Activated CD4-positive, alpha-beta T cell treated with anti-CD3 and anti-CD28 coated beads for 48 hours (primary cell): ENCODE data around the gene AGBL1.

Source experiments
- DNase-seq: peaks from one replicate; pipeline ENCODE4 v3.0.0-alpha.2; 2020

AGBL1 gene

GRCh38 chr15:86538141-86538540 lies 458.5 kb downstream of the AGBL1 start:
- no peak for DNase-seq

GRCh38 chr15:86540840-86541467 lies 461.3 kb downstream of the AGBL1 start:
- DNase-seq = no peak

- DNase-seq = no peak
These were observed 461.9 kb downstream of the AGBL1 start for GRCh38 chr15:86541540-86541939.

- no peak for DNase-seq
These were observed 470.4 kb downstream of the AGBL1 start for GRCh38 chr15:86550075-86550474.

- DNase-seq = no peak
These were observed 473.4 kb downstream of the AGBL1 start for GRCh38 chr15:86553108-86553507.

- no peak for DNase-seq
These were observed 475.4 kb downstream of the AGBL1 start for GRCh38 chr15:86555098-86555497.

- no peak for DNase-seq
These were observed 476.3 kb downstream of the AGBL1 start for GRCh38 chr15:86555939-86556338.

- DNase-seq = no peak
These were observed 476.8 kb downstream of the AGBL1 start for GRCh38 chr15:86556396-86557017.

GRCh38 chr15:86557018-86557550 lies 477.4 kb downstream of the AGBL1 start:
- DNase-seq = no peak

- no peak for DNase-seq
These were observed 478.6 kb downstream of the AGBL1 start for GRCh38 chr15:86558252-86558651.

- no peak for DNase-seq
These were observed 479.0 kb downstream of the AGBL1 start for GRCh38 chr15:86558686-86559085.

- DNase-seq = no peak
These were observed 488.7 kb downstream of the AGBL1 start for GRCh38 chr15:86568378-86568777.

GRCh38 chr15:86570738-86571137 lies 491.1 kb downstream of the AGBL1 start:
- DNase-seq = no peak

GRCh38 chr15:86571873-86572272 lies 492.2 kb downstream of the AGBL1 start:
- no peak for DNase-seq

GRCh38 chr15:86572368-86572841 lies 492.7 kb downstream of the AGBL1 start:
- no peak for DNase-seq

GRCh38 chr15:86573476-86573875 lies 493.8 kb downstream of the AGBL1 start:
- DNase-seq = no peak

- DNase-seq = no peak
These were observed 508.7 kb downstream of the AGBL1 start for GRCh38 chr15:86588413-86588812.

- DNase-seq = no peak
These were observed 510.8 kb downstream of the AGBL1 start for GRCh38 chr15:86590461-86590860.

- no peak for DNase-seq
These were observed 511.5 kb downstream of the AGBL1 start for GRCh38 chr15:86591158-86591557.

- DNase-seq = no peak
These were observed 512.5 kb downstream of the AGBL1 start for GRCh38 chr15:86591994-86592735.

- no peak for DNase-seq
These were observed 516.1 kb downstream of the AGBL1 start for GRCh38 chr15:86595741-86596140.

- DNase-seq = no peak
These were observed 523.8 kb downstream of the AGBL1 start for GRCh38 chr15:86603466-86603865.

GRCh38 chr15:86608461-86609205 lies 529.0 kb downstream of the AGBL1 start:
- no peak for DNase-seq
